Peyer's patch (tissue), 4 donors: ENCODE results near the gene FCN1. TPM values are rescaled to one million over a fixed set of nuclear protein-coding genes. Genes with fewer than 3 reads are reported as not detected.

Source experiments
- small RNA-seq, 2 donors: library from RNA; depleted of rRNA; stranded (forward); fragments of <200 nt; gene quantifications; one replicate each; pipeline ENCODE3, GENCODE V24; 2016
- total RNA-seq, 4 donors: library from RNA; depleted of rRNA; stranded (reverse); fragments of >200 nt; gene quantifications; one replicate each; pipeline ENCODE4 v1.1.0, GENCODE V29; 2016

Gene FCN1
- total RNA-seq, 4 donors from 2014 or later: 2.5 TPM; not detected in 3

Small RNA genes lying within 50 kb of the gene (small RNA-seq; reads per million reads assigned to genes)
- gene AL603650.1: 0 reads per million in 2 donors

Other genes with a start within 250 kb of the FCN1 start
- not detected for gene FCN2, start 37.1 kb downstream of the FCN1 start, total RNA-seq
- gene OLFM1, start 169.8 kb upstream of the FCN1 start, total RNA-seq: 1 to 10 TPM; 2.5 to 5.8 (median 4.9) TPM